Body of pancreas (tissue), 4 donors: ENCODE results near the gene RNASE1. TPM values are rescaled to one million over a fixed set of nuclear protein-coding genes. Genes with fewer than 3 reads are reported as not detected.

Experiments used
- ATAC-seq: fragments of 150-250 bp; one replicate; pipeline ENCODE4 v1.9.1; 2016
- DNase-seq, 4 donors: peaks; one replicate each; pipeline ENCODE4 v3.0.0-alpha.2; 2019
- H3K27ac ChIP-seq, 4 donors: fragments of 200-600 bp; sonication (generic); 1 replicate in 3 of 4; 2 replicates in 1 of 4; pipeline versions ENCODE4 v1.5.1 to v1.6.1; 2016 to 2019; ENCODE audit warnings: mild to moderate bottlenecking in 1 of 4, mixed read lengths in 1 of 4, moderate library complexity in 1 of 4
- H3K27me3 ChIP-seq, 2 donors: fragments of 200-600 bp; sonication (generic); one replicate each; pipeline ENCODE4 v1.6.0; 2016; ENCODE audit warnings: mild to moderate bottlenecking in 1 of 2
- H3K36me3 ChIP-seq, 2 donors: fragments of 200-600 bp; sonication (generic); replicated peaks in 1 of 2; 2 replicates each; pipeline ENCODE4 v1.5.1; 2016; ENCODE audit warnings: low read depth in 2 of 2; ENCODE audit not compliant: insufficient read depth in 1 of 2
- H3K4me1 ChIP-seq: fragments of 200-600 bp; sonication (generic); one replicate; pipeline ENCODE4 v1.6.0; 2016
- H3K4me3 ChIP-seq, 2 donors: fragments of 200-600 bp; sonication (generic); 1 replicate in 1 of 2; 2 replicates in 1 of 2; pipeline ENCODE4 v1.5.1; 2016 to 2019
- H3K9me3 ChIP-seq, 3 donors: fragments of 200-600 bp; sonication (generic); 1 replicate in 2 of 3; 2 replicates in 1 of 3; pipeline ENCODE4 v1.5.1; 2016
- CTCF ChIP-seq, 7 experiments: fragments of 450-650 bp in 4 of 7; fragments of 200-600 bp in 3 of 7; sonication (generic) in 3 of 7; IDR thresholded peaks; one replicate each; pipeline ENCODE4 v1.5.1; 2016 to 2019; ENCODE audit warnings: antibody characterized with exemption in 7 of 7
- POLR2A ChIP-seq, 3 donors: fragments of 450-650 bp; IDR thresholded peaks; one replicate each; pipeline ENCODE4 v1.6.1; 2016; ENCODE audit warnings: antibody characterized with exemption in 3 of 3, mild to moderate bottlenecking in 2 of 3
- WGBS, 2 donors: methylation state at CpG; one replicate each; pipeline ENCODE4 v1.1.5; 2017; 5-methylcytosine and 5-hydroxymethylcytosine counted together
- intact Hi-C: fragments of 100-400 bp; cut with DNase I; formaldehyde crosslinking; loops from one replicate; pipeline ENCODE4 v1.15.1; 2023
- total RNA-seq, 2 donors: library from RNA; depleted of rRNA; stranded (reverse); fragments of >200 nt; gene quantifications; one replicate each; pipeline ENCODE4 v1.1.0, GENCODE V29; 2016

The RNASE1 gene
- total RNA-seq, 2 donors from 2014 or later, result 316 to 772 TPM

GRCh38 chr14:20790464-20791116 is 12.1 kb downstream of the RNASE1 start:
- Histone ChIP-seq H3K27ac (no peak overlapping the region), H3K27me3 (no peaks in the 10 kb centered on the region), H3K4me3 (no peak overlapping the region), H3K9me3 (no peaks in the 10 kb centered on the region), H3K36me3 (no peaks in the 10 kb centered on the region), H3K4me1 (no peaks in the 10 kb centered on the region)
- TF ChIP-seq CTCF (IDR thresholded peaks at IDR 0.05) (no peak), POLR2A (IDR thresholded peaks at IDR 0.05) (no peak)
- WGBS, 2 donors, result 84 to 86% methylated on average over 13 of the region's 13 CpGs
- DNase-seq, result no peak
- ATAC-seq, result no peak
- intact Hi-C loops, result no loop called here

GRCh38 chr14:20789230-20789813 is 13.3 kb downstream of the RNASE1 start:
- DNase-seq (no peak), ATAC-seq (peak; percentile 42)
- 25 to 27% methylated on average over 3 of the region's 3 CpGs for WGBS, 2 donors
- no peaks in the 10 kb centered on the region for H3K27me3 ChIP-seq
- H3K4me3 ChIP-seq, result no peak overlapping the region
- intact Hi-C loops, result no loop called here
- no peaks in the 10 kb centered on the region for H3K9me3 ChIP-seq
- H3K27ac ChIP-seq, result no peak overlapping the region
- H3K4me1 ChIP-seq, result no peaks in the 10 kb centered on the region
- H3K36me3 ChIP-seq, result no peaks in the 10 kb centered on the region
- TF ChIP-seq POLR2A (IDR thresholded peaks at IDR 0.05) (no peak), CTCF (IDR thresholded peaks at IDR 0.05) (no peak)

- Histone ChIP-seq H3K27ac (no peak overlapping the region), H3K9me3 (no peaks in the 10 kb centered on the region), H3K4me1 (no peaks in the 10 kb centered on the region), H3K27me3 (no peaks in the 10 kb centered on the region), H3K4me3 (no peak overlapping the region), H3K36me3 (no peaks in the 10 kb centered on the region)
- ATAC-seq, result no peak
- 66 to 79% methylated on average over 4 of the region's 4 CpGs for WGBS, 2 donors
- intact Hi-C loops, result no loop called here
- DNase-seq, result no peak
- no peak for TF ChIP-seq CTCF (IDR thresholded peaks at IDR 0.05)
- no peak for TF ChIP-seq POLR2A (IDR thresholded peaks at IDR 0.05)
Observed at GRCh38 chr14:20787025-20787424, 15.6 kb downstream of the RNASE1 start.

GRCh38 chr14:20782280-20782890 is 20.3 kb downstream of the RNASE1 start:
- peak overlapping the region in 1 of 4 donors; percentile 61 for H3K27ac ChIP-seq
- H3K4me3 ChIP-seq, result no peak overlapping the region
- intact Hi-C loops, result no loop called here
- H3K4me1 ChIP-seq, result no peaks in the 10 kb centered on the region
- TF ChIP-seq CTCF (IDR thresholded peaks at IDR 0.05) (no peak), POLR2A (IDR thresholded peaks at IDR 0.05) (peak in 1 of 3 donors; percentile 31)
- WGBS, 2 donors, result 47 to 61% methylated on average over 5 of the region's 5 CpGs
- ATAC-seq, result no peak
- no peaks in the 10 kb centered on the region for H3K36me3 ChIP-seq
- no peaks in the 10 kb centered on the region for H3K27me3 ChIP-seq
- DNase-seq, result peak in 1 of 4 donors; percentile 22
- H3K9me3 ChIP-seq, result no peaks in the 10 kb centered on the region
